Measurements from ENCODE around the gene TAS2R14.

Gene TAS2R14

GRCh38 chr12:10904686-10905085 is 34.4 kb downstream of the TAS2R14 start:
- no peak for DNase-seq (ENCODE audit: low spot score)

- DNase-seq (ENCODE audit: low spot score) = peak; percentile 9
Measured at GRCh38 chr12:10901427-10901826, 37.6 kb downstream of the TAS2R14 start.

GRCh38 chr12:10900972-10901371 is 38.1 kb downstream of the TAS2R14 start:
- no peak for DNase-seq (ENCODE audit: low spot score)

- DNase-seq (ENCODE audit: low spot score) = no peak
Measured at GRCh38 chr12:10900530-10900929, 38.5 kb downstream of the TAS2R14 start.

GRCh38 chr12:10896854-10897253 is 42.2 kb downstream of the TAS2R14 start:
- DNase-seq (ENCODE audit: low spot score) = no peak

GRCh38 chr12:10891937-10892336 is 47.1 kb downstream of the TAS2R14 start:
- DNase-seq (ENCODE audit: low spot score) = no peak

- DNase-seq (ENCODE audit: low spot score) = no peak
Measured at GRCh38 chr12:10889226-10889625, 49.8 kb downstream of the TAS2R14 start.
